NCI-H1417 (cell line): Measurements from ENCODE around the gene LMTK2.
"Not testable (repeated sequence)": the region's sequence is repeated elsewhere in the genome, so short reads cannot be mapped to it uniquely, and the experiment has no call there.

Source experiments
- DNase-seq, 3 experiments: peaks; one replicate each; lab custom pipeline; 2025; lab: John Stamatoyannopoulos, UW

LMTK2 gene

GRCh38 chr7:98105942-98106544 is 619 bp upstream of the LMTK2 start:
- DNase-seq, result peak in 1 of 3 experiments; percentile 15

DNA sequence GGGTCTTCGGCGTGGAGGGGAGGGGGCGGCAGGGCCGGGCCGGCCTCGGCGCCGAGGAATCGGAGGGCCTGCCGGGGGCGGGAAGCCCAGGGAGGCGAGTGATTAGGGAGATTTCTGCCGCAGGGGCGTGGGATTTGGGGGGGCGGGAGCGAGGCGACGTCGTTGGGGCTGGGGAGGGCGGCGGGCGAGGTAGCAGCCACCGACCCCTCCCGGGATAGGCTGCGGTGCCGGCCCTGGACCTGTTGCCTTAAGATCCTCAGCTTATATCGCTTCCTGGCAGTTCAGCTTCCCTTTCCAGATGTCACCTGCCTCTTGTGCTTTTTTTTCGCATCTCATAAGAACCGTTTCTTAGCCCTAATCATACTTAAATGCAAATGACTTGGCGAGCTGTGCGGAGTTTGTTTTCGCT is 655 bp downstream of the LMTK2 start:
- peak in 1 of 3 experiments; percentile 77 for DNase-seq

DNA sequence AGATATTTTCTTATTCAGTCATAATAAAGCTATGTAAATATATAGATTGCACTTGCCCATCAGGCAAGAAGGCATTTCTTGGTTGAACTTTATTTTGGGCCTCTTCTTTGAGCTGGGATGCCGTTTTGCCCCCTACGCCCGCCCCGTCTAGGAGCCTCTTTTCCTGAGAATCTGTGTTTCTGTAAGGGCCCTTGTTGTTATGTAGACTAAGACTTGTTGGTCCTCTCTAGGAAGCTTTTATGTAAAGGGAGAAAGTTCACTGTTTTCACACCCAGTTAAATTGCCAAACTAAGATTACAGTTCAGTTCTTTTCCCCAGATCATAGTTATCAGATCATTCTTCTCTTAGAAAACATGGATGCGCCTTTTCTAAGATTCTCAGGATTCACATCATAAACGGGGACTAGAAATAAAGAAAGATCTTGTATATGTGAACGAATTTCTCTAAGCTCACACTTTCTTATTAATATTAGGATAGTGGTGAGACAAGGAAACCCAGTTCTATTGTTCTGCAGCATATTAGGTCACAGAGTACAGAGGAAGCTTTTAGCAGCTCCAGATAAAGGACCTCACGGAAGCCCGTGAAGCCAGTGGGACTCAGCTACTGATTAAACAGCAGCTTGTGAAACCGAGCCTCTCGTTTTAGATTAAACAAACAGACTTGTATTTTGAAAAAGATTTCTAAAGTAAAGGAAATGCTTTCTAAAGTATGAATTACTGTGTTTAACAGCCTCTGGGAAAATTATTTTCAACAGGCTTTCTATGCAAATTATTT is 3.8 kb downstream of the LMTK2 start:
- DNase-seq, result peak in 2 of 3 experiments; percentile 38 to 64

- no peak for DNase-seq
Observed at GRCh38 chr7:98112077-98112476, 5.4 kb downstream of the LMTK2 start.

DNA sequence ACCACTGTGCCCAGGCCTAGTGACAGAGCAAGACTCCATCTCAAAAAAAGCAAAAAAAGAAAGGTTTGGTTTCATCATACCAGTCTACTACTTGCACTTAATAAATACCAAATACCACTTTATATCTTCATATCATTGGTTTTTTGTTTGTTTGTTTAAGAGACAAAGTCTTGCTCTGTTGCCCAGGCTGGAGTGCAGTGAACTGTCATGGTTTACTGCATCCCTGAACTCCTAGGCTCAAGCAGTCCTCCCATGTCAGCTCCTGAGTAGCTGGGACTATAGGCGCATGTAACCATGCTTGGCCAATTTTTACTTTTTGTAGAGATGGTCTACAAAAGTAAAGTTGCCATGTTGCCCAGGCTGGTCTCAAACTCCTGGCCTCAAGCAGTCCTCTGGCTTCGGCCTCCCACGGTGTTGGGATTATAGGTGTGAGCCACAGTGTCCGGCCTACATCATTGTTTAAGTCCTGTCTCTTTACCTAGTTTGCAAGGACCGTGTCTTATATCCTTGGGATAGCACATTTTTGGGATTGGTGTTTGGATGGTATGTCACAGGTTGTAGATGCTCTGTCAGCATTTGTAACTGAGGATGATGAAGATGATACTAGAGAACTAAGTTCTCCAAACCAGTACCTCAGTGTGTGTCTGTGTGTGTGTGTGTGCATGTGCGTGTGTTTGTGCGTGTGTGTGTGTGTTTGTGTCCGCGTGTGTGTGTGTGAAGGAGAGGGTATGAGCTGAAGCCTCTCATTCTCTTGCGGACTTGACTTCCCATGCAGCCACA is 9.3 kb downstream of the LMTK2 start:
- DNase-seq, result no peak

DNA sequence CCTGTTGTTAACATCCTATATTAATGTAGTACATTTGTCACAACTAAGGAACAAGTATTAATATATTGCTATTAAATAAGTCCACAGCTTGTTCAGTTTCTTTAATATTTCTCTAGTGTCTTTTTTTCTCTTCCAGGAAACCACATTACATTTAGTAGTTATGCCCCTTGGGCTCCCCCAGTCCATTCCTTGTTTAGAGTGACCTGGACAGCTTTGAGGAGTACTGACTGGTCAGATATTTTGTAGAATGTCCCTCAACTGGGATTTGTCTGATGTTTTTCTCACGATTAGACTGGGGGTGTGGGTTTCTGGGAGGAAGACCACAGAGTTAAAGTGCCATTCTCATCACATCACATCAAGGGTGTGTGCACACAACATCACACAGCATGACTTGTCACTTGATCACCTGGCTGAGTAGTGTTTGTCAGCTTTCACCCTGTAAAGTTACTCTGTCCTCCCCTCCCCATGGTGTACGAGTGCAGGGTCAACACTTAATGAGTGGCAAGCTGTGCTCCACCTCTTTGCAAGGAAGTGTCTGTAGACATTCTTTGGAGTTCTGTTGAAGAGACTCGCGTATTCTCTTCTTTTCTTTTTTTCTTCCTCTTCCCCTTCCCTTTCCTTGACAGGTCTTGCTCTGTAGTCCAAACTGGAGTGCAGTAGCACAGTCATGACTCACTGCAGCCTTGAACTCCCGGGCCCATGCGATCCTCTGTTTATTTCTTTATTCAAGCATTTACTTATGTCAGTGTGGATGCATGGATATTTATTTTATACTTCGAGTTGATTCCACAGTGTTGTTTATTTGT is 10.2 kb downstream of the LMTK2 start:
- DNase-seq, result peak in 1 of 3 experiments; percentile 49

GRCh38 chr7:98119256-98119918 is 12.7 kb downstream of the LMTK2 start:
- DNase-seq, result peak in 1 of 3 experiments; percentile 50

GRCh38 chr7:98120559-98120958 is 13.9 kb downstream of the LMTK2 start:
- DNase-seq, result peak in 1 of 3 experiments; percentile 25

- not testable (repeated sequence) for DNase-seq
Observed at GRCh38 chr7:98121388-98121787, 14.7 kb downstream of the LMTK2 start.

DNA sequence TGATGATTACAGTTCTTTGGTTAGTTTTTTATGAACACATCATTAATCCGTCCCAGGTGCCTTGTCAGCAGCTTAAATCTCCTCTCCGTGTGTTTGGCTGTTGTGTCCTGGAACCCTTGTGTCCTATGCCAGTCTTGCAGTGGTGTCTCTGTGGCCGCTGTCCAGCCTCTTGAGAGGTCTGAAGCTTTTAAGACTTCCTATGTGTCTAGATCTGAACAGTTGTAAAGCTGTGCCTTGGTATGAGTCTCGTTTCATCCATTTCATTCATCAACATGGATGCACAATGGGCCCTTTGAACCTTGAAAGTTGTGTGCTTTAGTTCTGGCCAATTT is 16.7 kb downstream of the LMTK2 start:
- peak in 1 of 3 experiments; percentile 39 for DNase-seq

DNA sequence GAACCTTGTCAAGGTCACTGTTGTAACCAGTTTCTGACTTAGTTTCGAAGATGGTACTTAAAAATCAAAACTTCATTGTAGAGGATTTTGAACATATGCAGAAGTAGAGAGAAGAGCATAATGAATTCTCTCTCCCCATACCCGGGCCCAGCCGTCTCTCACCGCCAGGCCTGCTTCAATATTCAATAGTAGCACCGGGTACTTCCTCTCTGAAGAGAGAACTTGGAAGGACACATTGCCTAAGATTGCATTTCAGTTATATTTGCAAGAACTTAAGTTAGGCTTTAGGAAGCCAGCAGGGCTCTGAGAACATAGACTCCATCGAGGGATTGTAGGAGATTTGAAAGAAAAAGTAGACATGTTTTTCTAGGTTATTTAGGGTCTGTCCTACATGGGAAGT is 19.1 kb downstream of the LMTK2 start:
- DNase-seq, result no peak

- DNase-seq, result no peak
Observed at GRCh38 chr7:98126311-98127142, 19.9 kb downstream of the LMTK2 start.

- DNase-seq, result no peak
Observed at GRCh38 chr7:98128346-98128745, 21.7 kb downstream of the LMTK2 start.

DNA sequence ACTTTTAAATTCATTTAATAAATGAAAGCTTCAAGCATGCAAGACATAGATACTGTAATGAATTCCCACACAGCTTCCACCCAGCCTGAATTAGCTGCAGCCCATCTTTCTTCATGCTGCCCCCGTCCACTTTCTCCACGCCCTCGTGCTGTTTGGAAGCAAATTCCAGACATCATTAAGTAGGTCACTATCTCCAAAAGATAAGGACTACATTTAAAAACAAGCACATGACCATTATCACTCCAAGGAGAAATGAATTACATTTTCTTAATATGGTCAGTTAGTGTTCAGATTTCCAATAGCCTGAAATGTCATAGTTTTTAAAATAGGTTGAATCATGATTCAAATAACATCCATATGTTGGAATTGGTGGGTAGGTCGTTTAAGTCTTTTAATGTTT is 24.3 kb downstream of the LMTK2 start:
- no peak for DNase-seq

DNA sequence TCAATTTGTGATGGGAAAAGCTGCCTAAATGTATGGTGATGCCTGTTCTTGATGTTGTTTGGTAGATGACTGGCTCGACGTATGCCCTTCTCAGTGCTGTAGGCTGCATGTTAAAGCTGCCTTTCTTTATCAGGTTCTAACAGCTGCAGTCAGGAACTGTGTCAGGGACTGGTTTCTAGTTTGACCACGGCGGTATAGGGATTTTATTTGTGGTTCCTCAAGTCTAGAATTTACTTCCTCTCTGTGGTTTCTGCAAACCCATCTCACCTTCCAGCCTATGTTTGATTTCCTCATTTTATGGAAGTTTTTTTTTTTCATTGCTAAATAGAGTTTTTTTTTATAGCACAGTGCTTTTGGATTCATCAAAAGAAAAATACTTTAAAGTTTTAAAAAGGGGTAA is 26.5 kb downstream of the LMTK2 start:
- no peak for DNase-seq

DNA sequence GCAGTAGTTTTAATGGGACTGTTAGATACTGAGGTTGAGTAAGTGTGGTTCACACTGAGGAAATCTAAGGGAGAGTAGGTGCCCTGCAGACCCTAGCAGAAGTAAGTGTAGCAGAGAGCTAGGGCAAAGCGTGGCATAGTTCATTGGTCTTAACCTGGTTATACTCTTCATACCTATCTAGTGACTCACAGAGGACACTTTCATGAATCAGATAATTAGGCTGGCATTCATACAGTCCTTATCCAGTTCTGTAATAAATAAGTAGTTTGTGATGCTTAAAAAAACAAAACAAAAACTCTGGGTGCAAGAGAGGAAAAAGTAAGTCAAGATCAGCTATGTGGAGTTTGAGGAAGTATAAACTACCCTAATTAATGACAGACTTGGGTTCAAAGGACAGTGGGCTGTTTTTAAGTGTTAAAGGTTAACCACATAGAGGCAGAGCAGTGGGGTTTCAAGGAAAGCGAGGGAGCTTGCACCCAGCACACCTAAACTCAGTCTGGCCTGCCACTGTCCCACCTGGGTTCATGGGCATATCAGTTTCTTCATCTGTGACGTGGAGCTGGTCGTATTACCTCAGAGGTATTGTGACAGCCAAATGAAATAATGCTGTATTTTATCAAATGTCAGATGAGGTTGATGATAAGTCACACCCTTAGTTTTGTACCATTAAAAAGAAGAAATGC is 27.1 kb downstream of the LMTK2 start:
- DNase-seq, result no peak

GRCh38 chr7:98134420-98135228 is 28.0 kb downstream of the LMTK2 start:
- DNase-seq, result no peak

DNA sequence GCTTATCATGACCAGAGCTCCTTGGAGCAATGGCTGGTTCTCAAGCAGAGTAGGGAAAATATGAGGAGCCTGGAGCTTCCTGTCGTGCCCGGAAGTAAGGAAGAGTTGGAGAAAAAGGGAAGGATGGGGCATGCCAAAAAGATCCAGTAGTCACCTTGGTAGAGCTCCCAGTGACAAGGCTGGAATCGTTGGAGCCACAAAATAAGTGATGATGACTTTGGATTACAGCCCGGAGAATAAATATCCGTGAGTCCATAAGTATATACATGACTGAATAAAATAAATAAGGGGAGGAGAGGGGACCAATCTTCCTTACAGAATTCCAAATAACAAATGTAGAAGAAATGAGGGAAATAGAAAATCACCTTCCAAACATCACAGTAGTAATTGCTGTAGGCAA is 29.3 kb downstream of the LMTK2 start:
- no peak for DNase-seq

DNA sequence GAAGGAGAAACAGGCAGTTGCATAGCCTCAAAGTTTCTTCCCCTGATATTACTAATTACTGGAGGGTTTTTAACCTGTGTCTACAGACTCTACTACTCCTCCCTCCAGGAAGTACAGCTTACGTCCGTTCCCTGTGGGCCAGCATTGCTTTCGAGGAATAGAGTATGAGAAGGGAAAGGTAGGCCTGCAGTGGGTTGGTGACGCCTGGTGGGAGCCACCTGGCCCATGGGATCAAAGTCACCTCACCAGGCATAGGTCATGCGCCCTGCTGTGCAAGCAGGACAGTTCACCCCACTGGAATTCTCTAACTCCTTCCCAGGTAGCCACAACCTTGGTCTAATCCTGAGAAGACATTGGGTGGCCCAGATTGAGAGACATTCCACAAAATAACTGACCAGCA is 29.8 kb downstream of the LMTK2 start:
- no peak for DNase-seq
